K562 (cell line): ENCODE data around the gene WDR64. TPM values are rescaled to one million over a fixed set of nuclear protein-coding genes. Genes with fewer than 3 reads are reported as not detected.

ENCODE experiments used
- ATAC-seq: fragments of 200-7000 bp; cut with Tn5 transposase; 3 replicates; pipeline ENCODE4 v1.9.1; 2020; ENCODE audit warnings: moderate library complexity
- BruUV-seq: library from RNA; stranded (reverse); fragments of 400-500 nt; replicated peaks from 2 replicates; lab custom pipeline; 2021; lab: Mats Ljungman, UMichigan
- CTCF ChIA-PET: fragments of 300-600 bp; formaldehyde crosslinking; extraction: SDS; loops from one replicate; lab custom pipeline; 2021; ENCODE audit warnings: low intra/inter-chr PET ratio; lab: Yijun Ruan, JAX
- POLR2A ChIA-PET: fragments of 300-600, 350-650 bp; sonication (Branson Sonifier 250); formaldehyde crosslinking; extraction: SDS; loops from one replicate; lab custom pipeline; 2021; ENCODE audit warnings: antibody characterized with exemption, inconsistent platforms; lab: Yijun Ruan, JAX
- DNase-seq, 4 experiments: peaks; one replicate each; pipeline versions ENCODE4 v3.0.0 to v3.0.0-alpha.2; 2011 to 2018; ENCODE audit warnings: low spot score in 3 of 4, mixed read lengths in 3 of 4; ENCODE audit errors: extremely low read depth in 1 of 4
- FAIRE-seq: peaks from 2 replicates; lab custom pipeline; 2011; peaks lifted over from hg19 to GRCh38; lab: Jason Lieb, UNC
- H2AFZ ChIP-seq: 2 replicates; pipeline ENCODE4 v1.6.0; 2011; ENCODE audit warnings: low read depth, low read length, control low read depth, inconsistent platforms
- H3K27ac ChIP-seq: fragments of 200-600 bp; 3 replicates; pipeline ENCODE4 v1.8.0; 2011; ENCODE audit warnings: low read depth, mild to moderate bottlenecking, control low read depth, inconsistent platforms, low read length, moderate library complexity, mixed read lengths; ENCODE audit errors: extremely low read depth
- H3K27me3 ChIP-seq, 2 experiments: fragments of 300-600 bp in 1 of 2; 2 replicates in 1 of 2; 3 replicates in 1 of 2; pipeline versions ENCODE4 v1.6.0 to v1.8.0; 2011; ENCODE audit warnings: inconsistent platforms in 2 of 2, low read length in 2 of 2, mild to moderate bottlenecking in 1 of 2, mixed read lengths in 1 of 2, moderate library complexity in 1 of 2; ENCODE audit not compliant: control insufficient read depth in 2 of 2, insufficient read depth in 2 of 2
- H3K36me3 ChIP-seq: fragments of 300-600 bp; 3 replicates; pipeline ENCODE4 v1.8.0; 2011; ENCODE audit warnings: mild to moderate bottlenecking, low read length, inconsistent platforms; ENCODE audit not compliant: control insufficient read depth, insufficient read depth
- H3K4me1 ChIP-seq, 2 experiments: fragments of 200-600 bp in 1 of 2; replicated peaks in 1 of 2; 2 replicates in 1 of 2; 3 replicates in 1 of 2; pipeline versions ENCODE4 v1.5.1 to v1.8.0; 2011; ENCODE audit warnings: inconsistent platforms in 2 of 2, low read length in 2 of 2, mild to moderate bottlenecking in 1 of 2, mixed read lengths in 1 of 2, moderate library complexity in 1 of 2; ENCODE audit not compliant: control insufficient read depth in 2 of 2, insufficient read depth in 2 of 2
- H3K4me2 ChIP-seq: 2 replicates; pipeline ENCODE4 v1.6.1; 2011; ENCODE audit warnings: low read length, control low read depth, inconsistent platforms, mixed read lengths; ENCODE audit not compliant: insufficient read depth
- H3K4me3 ChIP-seq: fragments of 200-600 bp; sonication (generic), shearing (Covaris generic); 2 replicates; pipeline ENCODE4 v1.5.1; 2016; ENCODE audit warnings: control low read depth, inconsistent platforms
- H3K79me2 ChIP-seq: fragments of 200-600 bp; 3 replicates; pipeline ENCODE4 v1.8.0; 2011; ENCODE audit warnings: low read length, inconsistent platforms; ENCODE audit not compliant: control insufficient read depth, insufficient read depth
- H3K9ac ChIP-seq, 2 experiments: 2 replicates each; pipeline versions ENCODE4 v1.6.0 to v1.6.1; 2011; ENCODE audit warnings: low read depth in 2 of 2, low read length in 2 of 2, control low read depth in 1 of 2, inconsistent platforms in 1 of 2, mild to moderate bottlenecking in 1 of 2, mixed read lengths in 1 of 2; ENCODE audit not compliant: insufficient read depth in 1 of 2
- H3K9me1 ChIP-seq: one replicate; pipeline ENCODE4 v1.6.0; 2011; ENCODE audit warnings: inconsistent platforms, mild to moderate bottlenecking, low read length, moderate library complexity; ENCODE audit not compliant: control insufficient read depth, insufficient read depth
- H3K9me3 ChIP-seq: replicated peaks from 2 replicates; pipeline ENCODE4 v1.5.1; 2011; ENCODE audit warnings: low read depth, low read length, inconsistent platforms; ENCODE audit not compliant: control insufficient read depth, insufficient read depth
- H4K20me1 ChIP-seq: replicated peaks from 2 replicates; pipeline ENCODE4 v1.6.1; 2011; ENCODE audit warnings: low read length, inconsistent platforms, mixed read lengths; ENCODE audit not compliant: control insufficient read depth, insufficient read depth
- BRF1 ChIP-seq: IDR thresholded peaks from 3 replicates; pipeline ENCODE4 v1.6.1; 2011; ENCODE audit warnings: borderline replicate concordance, mild to moderate bottlenecking; ENCODE audit not compliant: insufficient read length; ENCODE audit errors: extremely low read depth
- CSDE1 ChIP-seq, 2 experiments: fragments of 450-650 bp; IDR thresholded peaks; 2 replicates each; pipeline ENCODE4 v1.6.1; 2016; ENCODE audit warnings: mild to moderate bottlenecking in 1 of 2
- JUND ChIP-seq, 2 experiments: IDR thresholded peaks; 2 replicates in 1 of 2; 3 replicates in 1 of 2; pipeline ENCODE4 v1.6.1; 2011; ENCODE audit warnings: borderline replicate concordance in 2 of 2, low read depth in 2 of 2, low read length in 2 of 2, improper control_type of control experiment in 1 of 2, missing biosample characterization in 1 of 2, missing genetic modification characterization in 1 of 2, missing genetic modification reagents in 1 of 2
- NONO ChIP-seq, 2 experiments: fragments of 200-400 bp in 1 of 2; fragments of 450-650 bp in 1 of 2; formaldehyde crosslinking in 1 of 2; IDR thresholded peaks; 2 replicates each; pipeline ENCODE4 v1.6.1; 2017; ENCODE audit warnings: low read depth in 2 of 2, mild to moderate bottlenecking in 2 of 2, moderate library complexity in 2 of 2, low read length in 1 of 2
- RFX7 ChIP-seq: fragments of 250-450 bp; sonication (Bioruptor Pico); IDR thresholded peaks from 2 replicates; pipeline ENCODE4 v1.5.1; 2021; ENCODE audit warnings: mild to moderate bottlenecking
- SRSF9 ChIP-seq: fragments of 200-400 bp; formaldehyde crosslinking; IDR thresholded peaks from 2 replicates; pipeline ENCODE4 v1.6.1; 2017; ENCODE audit warnings: low read depth, low read length, borderline replicate concordance
- ZNF444 ChIP-seq: fragments of 250-450 bp; sonication (Bioruptor Pico); IDR thresholded peaks from 2 replicates; pipeline ENCODE4 v1.4.0; 2020; ENCODE audit warnings: mild to moderate bottlenecking, moderate library complexity
- WGBS: fragments of 100-300 bp; shearing (Covaris generic); methylation state at CpG from one replicate; pipeline ENCODE4 v1.1.6; 2016; ENCODE audit warnings: low coverage, mixed read lengths; ENCODE audit not compliant: insufficient coverage; ENCODE audit errors: missing lambda C conversion rate; 5-methylcytosine and 5-hydroxymethylcytosine counted together
- in situ Hi-C: fragments of 300-500 bp; cut with MboI; formaldehyde crosslinking; loops from 4 replicates; pipeline ENCODE4 v1.15.0; 2018; ENCODE audit warnings: inconsistent platforms, mixed read lengths
- intact Hi-C: fragments of 100-400 bp; cut with micrococcal nuclease; formaldehyde crosslinking; loops from 2 replicates; pipeline ENCODE4 v1.14.2; 2022
- polyA plus RNA-seq, 8 experiments: library from polyadenylated mRNA; depleted of rRNA in 4 of 8; stranded (reverse) in 5 of 8; unstranded in 3 of 8; fragments of >200 nt; fragmentation: Nextera tagmentation in 2 of 8; fragmentation: Illumina TruSeq in 1 of 8; extraction: Ambion mirVana in 2 of 8; extraction: Trizol in 1 of 8; gene quantifications; 2 replicates each; pipeline versions ENCODE4 v1.2.1 to v1.2.3, GENCODE V29; 2011 to 2014; ENCODE audit warnings: inconsistent platforms in 1 of 8, missing spikeins in 1 of 8
- total RNA-seq, 7 experiments: library from RNA; depleted of rRNA in 6 of 7; stranded (reverse); fragments of >200 nt in 6 of 7; fragmentation: Illumina TruSeq in 2 of 7; extraction: Trizol in 2 of 7; gene quantifications; 2 replicates each; pipeline versions ENCODE4 v1.2.1 to v1.2.3, GENCODE V29; 2011 to 2021; ENCODE audit warnings: low replicate concordance in 1 of 7
- TF ChIP-seq, protein P1 (sequence below): fragments of 450-650 bp; formaldehyde crosslinking; IDR thresholded peaks from 2 replicates; pipeline ENCODE4 v1.4.0; 2020; ENCODE audit warnings: mild to moderate bottlenecking, mixed read lengths
- TF ChIP-seq, protein P2 (sequence below): fragments of 450-650 bp; IDR thresholded peaks from 2 replicates; pipeline ENCODE4 v1.6.1; 2016; ENCODE audit warnings: antibody characterized with exemption
- TF ChIP-seq, protein P3 (sequence below): fragments of 250-450 bp; sonication (Bioruptor Pico); IDR thresholded peaks from 2 replicates; pipeline ENCODE4 v1.8.0; 2021; ENCODE audit warnings: borderline replicate concordance, mild to moderate bottlenecking, moderate library complexity; ENCODE audit not compliant: poor library complexity, severe bottlenecking
- TF ChIP-seq, protein P4 (sequence below): fragments of 450-650 bp; formaldehyde crosslinking; IDR thresholded peaks from 2 replicates; pipeline ENCODE4 v1.4.0; 2020; ENCODE audit warnings: mild to moderate bottlenecking, moderate library complexity
- TF ChIP-seq, protein P5 (sequence below), 2 experiments: fragments of 450-650 bp in 1 of 2; sonication (generic) in 1 of 2; formaldehyde crosslinking in 1 of 2; IDR thresholded peaks in 1 of 2; conservative IDR thresholded peaks in 1 of 2; 2 replicates each; pipeline versions ENCODE4 v1.6.1 to v1.8.1; 2016 to 2023; ENCODE audit warnings: mild to moderate bottlenecking in 2 of 2, moderate library complexity in 2 of 2, inconsistent platforms in 1 of 2, missing genetic modification reagents in 1 of 2

WDR64 gene
- total and polyA plus RNA-seq, 9 of the 15 experiments (the other 6 are each of a cell fraction or from before 2014, with no cell fraction given) = 0.06 to 0.29 (median 0.19) TPM; not detected in 5

DNA sequence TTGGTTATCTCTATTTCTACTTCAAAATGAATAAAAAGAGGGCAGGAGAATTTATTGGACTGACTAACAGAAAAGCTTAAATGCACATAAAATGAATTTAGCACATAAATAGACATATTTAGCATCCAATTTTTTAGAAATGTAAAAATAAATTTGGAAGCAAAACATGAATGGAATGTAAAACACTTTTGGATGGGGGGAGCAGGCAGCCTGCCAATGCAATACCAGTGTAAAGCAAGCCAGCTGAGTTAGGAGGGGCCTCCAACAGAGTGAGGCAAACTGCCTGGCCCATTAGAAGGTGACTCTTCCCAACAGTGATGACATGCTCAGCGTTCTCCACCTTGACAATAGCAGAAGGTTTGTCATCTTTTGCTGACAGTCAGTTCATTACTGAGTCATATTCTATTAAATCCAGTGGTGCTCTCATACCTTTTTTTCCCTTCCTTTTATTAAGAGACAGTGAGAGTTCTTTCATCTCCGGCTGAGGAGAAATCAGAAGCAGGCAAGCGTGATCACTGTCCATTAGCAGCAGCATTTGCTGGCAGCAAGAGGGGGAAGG lies 176.5 kb downstream of the WDR64 start:
- H2AFZ ChIP-seq = peak overlapping the region; percentile 75
- H3K4me2 ChIP-seq = no peak overlapping the region
- peak overlapping the region in 1 of 2 experiments; percentile 80; a peak in 1 of 4 replicates for H3K9ac ChIP-seq
- no peaks in the 10 kb centered on the region for H3K79me2 ChIP-seq
- no peaks in the 10 kb centered on the region for H3K9me1 ChIP-seq
- in situ Hi-C loops = no loop called here
- WGBS = 19% methylated on average over 3 of the region's 3 CpGs
- H3K9me3 ChIP-seq = 0 out of 2 replicates have a peak, but pooled peaks cover 2% of the 10 kb centered on the region
- no peaks in the 10 kb centered on the region for H3K27me3 ChIP-seq
- H3K27ac ChIP-seq = no peak overlapping the region
- no peaks in the 10 kb centered on the region for H3K36me3 ChIP-seq
- peaks cover 2 to 24% of the 10 kb centered on the region in 2 experiments; a peak in 3 of 5 replicates for H3K4me1 ChIP-seq
- peak; percentile 68 for ATAC-seq
- intact Hi-C loops = no loop called here
- H3K4me3 ChIP-seq = no peak overlapping the region
- CTCF ChIA-PET = no interaction called here
- peak in 1 of 4 experiments; percentile 44 for DNase-seq
- no peaks in the 10 kb centered on the region for H4K20me1 ChIP-seq
- POLR2A ChIA-PET = interaction anchor here (1.5 to 1.7 kb wide), 2 partner anchors 10 to 20 kb away, joined by 3 to 5 read pairs; partner anchors contain the start of gene EXO1
- no TSS peak for BruUV-seq
- peak; percentile 40 for FAIRE-seq
- TF ChIP-seq, protein P1, sequence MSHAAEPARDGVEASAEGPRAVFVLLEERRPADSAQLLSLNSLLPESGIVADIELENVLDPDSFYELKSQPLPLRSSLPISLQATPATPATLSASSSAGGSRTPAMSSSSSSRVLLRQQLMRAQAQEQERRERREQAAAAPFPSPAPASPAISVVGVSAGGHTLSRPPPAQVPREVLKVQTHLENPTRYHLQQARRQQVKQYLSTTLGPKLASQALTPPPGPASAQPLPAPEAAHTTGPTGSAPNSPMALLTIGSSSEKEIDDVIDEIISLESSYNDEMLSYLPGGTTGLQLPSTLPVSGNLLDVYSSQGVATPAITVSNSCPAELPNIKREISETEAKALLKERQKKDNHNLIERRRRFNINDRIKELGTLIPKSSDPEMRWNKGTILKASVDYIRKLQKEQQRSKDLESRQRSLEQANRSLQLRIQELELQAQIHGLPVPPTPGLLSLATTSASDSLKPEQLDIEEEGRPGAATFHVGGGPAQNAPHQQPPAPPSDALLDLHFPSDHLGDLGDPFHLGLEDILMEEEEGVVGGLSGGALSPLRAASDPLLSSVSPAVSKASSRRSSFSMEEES (CRISPR knock-in tag) = no peak
- TF ChIP-seq JUND (IDR thresholded peaks at IDR 0.05; ENCODE audit: borderline replicate concordance, low read depth, low read length) = 0 out of 2 replicates have a peak, but pooled peaks have one; percentile 2
- no peak for TF ChIP-seq JUND (tag; IDR thresholded peaks at IDR 0.05; ENCODE audit: borderline replicate concordance, low read depth, low read length)
- no peak for TF ChIP-seq SRSF9
- no peak for TF ChIP-seq RFX7 (CRISPR knock-in tag)
- no peak for TF ChIP-seq CSDE1 (IDR thresholded peaks at IDR 0.05)
- TF ChIP-seq, protein P2, sequence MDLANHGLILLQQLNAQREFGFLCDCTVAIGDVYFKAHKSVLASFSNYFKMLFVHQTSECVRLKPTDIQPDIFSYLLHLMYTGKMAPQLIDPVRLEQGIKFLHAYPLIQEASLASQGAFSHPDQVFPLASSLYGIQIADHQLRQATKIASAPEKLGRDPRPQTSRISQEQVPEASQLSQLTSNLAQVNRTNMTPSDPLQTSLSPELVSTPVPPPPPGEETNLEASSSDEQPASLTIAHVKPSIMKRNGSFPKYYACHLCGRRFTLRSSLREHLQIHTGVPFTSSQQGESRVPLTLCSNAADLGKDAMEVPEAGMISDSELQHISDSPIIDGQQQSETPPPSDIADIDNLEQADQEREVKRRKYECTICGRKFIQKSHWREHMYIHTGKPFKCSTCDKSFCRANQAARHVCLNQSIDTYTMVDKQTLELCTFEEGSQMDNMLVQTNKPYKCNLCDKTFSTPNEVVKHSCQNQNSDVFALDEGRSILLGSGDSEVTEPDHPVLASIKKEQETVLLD = no peak
- TF ChIP-seq, protein P3, sequence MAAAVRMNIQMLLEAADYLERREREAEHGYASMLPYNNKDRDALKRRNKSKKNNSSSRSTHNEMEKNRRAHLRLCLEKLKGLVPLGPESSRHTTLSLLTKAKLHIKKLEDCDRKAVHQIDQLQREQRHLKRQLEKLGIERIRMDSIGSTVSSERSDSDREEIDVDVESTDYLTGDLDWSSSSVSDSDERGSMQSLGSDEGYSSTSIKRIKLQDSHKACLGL (CRISPR knock-in tag) = no peak
- TF ChIP-seq, protein P4, sequence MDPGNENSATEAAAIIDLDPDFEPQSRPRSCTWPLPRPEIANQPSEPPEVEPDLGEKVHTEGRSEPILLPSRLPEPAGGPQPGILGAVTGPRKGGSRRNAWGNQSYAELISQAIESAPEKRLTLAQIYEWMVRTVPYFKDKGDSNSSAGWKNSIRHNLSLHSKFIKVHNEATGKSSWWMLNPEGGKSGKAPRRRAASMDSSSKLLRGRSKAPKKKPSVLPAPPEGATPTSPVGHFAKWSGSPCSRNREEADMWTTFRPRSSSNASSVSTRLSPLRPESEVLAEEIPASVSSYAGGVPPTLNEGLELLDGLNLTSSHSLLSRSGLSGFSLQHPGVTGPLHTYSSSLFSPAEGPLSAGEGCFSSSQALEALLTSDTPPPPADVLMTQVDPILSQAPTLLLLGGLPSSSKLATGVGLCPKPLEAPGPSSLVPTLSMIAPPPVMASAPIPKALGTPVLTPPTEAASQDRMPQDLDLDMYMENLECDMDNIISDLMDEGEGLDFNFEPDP (CRISPR knock-in tag) = no peak
- no peak for TF ChIP-seq NONO (IDR thresholded peaks at IDR 0.05; ENCODE audit: low read depth in 2 of 2, low read length in 1 of 2)
- TF ChIP-seq ZNF444 (CRISPR knock-in tag) = no peak
- no peak for TF ChIP-seq BRF1
- TF ChIP-seq, protein P5, sequence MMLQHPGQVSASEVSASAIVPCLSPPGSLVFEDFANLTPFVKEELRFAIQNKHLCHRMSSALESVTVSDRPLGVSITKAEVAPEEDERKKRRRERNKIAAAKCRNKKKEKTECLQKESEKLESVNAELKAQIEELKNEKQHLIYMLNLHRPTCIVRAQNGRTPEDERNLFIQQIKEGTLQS (IDR thresholded peaks at IDR 0.05) = peak; percentile 80
- TF ChIP-seq, protein P5 (CRISPR knock-in tag; conservative IDR thresholded peaks at IDR 0.05) = no peak
